Measurements from ENCODE around the gene DCTN3. TPM values are rescaled to one million over a fixed set of nuclear protein-coding genes. Genes with fewer than 3 reads are reported as not detected.

The DCTN3 gene
- total RNA-seq: 78.6 TPM

GRCh38 chr9:34620061-34620994 lies at the start of gene DCTN3:
TSS of gene DCTN3 (minus strand) at chr9:34620495. CDS start at chr9:34620464, 31 bp downstream.
- intact Hi-C loops (cut with DNase I): no loop called here
- DNase-seq (ENCODE audit: extremely low spot score in 2 of 2): peak in 1 of 2 donors; percentile 95
- Histone ChIP-seq H3K27ac (peak within 1 kb of the TSS; percentile 54), H3K36me3 (peaks cover 0 to 32% of the 10 kb centered on the region in 2 donors), H3K4me1 (peaks cover 28% of the 10 kb centered on the region), H3K27me3 (peaks cover 12% of the 10 kb centered on the region), H3K4me3 (peak within 1 kb of the TSS; percentile 68 to 81), H3K9me3 (no peaks in the 10 kb centered on the region)
- TF ChIP-seq POLR2A (IDR thresholded peaks at IDR 0.05) (no peak), CTCF (IDR thresholded peaks at IDR 0.05) (peak in 1 of 3 experiments; percentile 23), POLR2AphosphoS5 (IDR thresholded peaks at IDR 0.05; ENCODE audit: insufficient read depth in 1 of 2, low read depth in 1 of 2) (peak; percentile 67 to 91)

DNA sequence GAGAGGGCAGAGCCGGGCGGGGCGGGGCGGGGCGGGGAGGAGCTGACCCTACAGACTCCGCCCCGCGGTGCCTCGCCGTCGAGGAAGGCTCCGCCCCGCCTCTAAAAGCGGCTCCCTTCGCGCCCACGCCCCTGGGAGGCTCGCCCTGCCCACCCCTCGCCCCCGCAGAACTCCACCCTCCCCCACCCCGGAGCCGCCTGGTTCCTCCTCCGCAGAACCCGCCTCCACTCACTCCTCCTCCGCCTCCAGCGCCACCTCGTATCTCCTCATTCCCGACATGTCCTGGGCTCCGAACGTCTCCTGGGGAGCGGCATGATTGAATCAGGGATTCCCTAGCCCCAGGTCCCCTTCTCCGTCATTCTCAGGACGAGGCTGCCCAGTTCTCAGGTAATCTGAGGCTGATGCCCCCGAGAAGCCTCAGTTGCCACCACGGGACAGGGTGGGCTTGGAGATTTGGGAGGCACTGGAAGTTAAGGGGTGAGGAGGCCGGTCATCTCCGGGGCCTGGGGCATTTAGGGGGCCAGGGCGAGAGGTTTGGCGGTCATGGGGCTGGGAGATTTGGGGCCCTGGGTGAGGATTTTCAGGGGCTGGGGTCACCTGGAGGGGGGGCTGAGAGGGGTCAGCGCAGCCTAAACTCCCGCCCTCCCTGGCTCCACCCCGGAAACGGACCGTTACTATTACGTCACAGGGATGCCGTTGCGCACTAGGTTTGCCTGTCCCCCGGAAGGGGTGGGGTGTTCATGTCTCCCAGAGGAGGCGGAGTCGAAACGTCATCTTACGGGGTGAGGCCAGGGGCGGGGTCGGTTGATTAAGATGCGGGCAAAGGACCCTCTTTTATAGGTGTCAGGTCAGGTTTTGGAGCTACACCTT lies 45.3 kb upstream of the DCTN3 start:
- intact Hi-C loops (cut with DNase I): no loop called here

DNA sequence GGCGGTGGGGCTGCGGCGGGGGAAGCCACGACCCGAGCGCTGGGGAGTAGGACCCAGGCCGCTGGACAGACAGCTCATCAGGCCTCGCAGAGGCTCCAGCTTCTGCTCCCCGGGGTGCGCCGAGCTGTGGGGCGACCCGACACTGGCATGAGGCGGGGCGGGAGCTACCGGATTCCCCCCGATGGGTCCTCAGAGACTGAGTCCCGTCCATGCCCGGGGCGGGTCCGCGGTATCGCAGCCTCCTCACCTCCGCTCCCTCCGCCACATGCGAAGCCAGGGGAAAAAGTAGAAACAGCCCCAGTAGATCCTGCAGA lies 44.7 kb upstream of the DCTN3 start:
- no peak for DNase-seq (ENCODE audit: extremely low spot score in 2 of 2)
- Histone ChIP-seq H3K4me3 (peak overlapping the region; percentile 47 to 79), H3K27ac (peak overlapping the region; percentile 99), H3K9me3 (no peaks in the 10 kb centered on the region), H3K36me3 (no peaks in the 10 kb centered on the region), H3K4me1 (peaks cover 27% of the 10 kb centered on the region), H3K27me3 (no peaks in the 10 kb centered on the region)
- intact Hi-C loops (cut with DNase I): no loop called here
- TF ChIP-seq POLR2A (IDR thresholded peaks at IDR 0.05): peak in 1 of 2 donors; percentile 39
- no peak for TF ChIP-seq POLR2AphosphoS5 (IDR thresholded peaks at IDR 0.05; ENCODE audit: insufficient read depth in 1 of 2, low read depth in 1 of 2)
- TF ChIP-seq CTCF (IDR thresholded peaks at IDR 0.05): peak in 2 of 3 experiments; percentile 14 to 18

More for the DNA sequence above, 45.3 kb upstream of the DCTN3 start:
- H3K27me3 ChIP-seq: no peaks in the 10 kb centered on the region
- no peaks in the 10 kb centered on the region for H3K36me3 ChIP-seq
- no peaks in the 10 kb centered on the region for H3K9me3 ChIP-seq
- DNase-seq (ENCODE audit: extremely low spot score in 2 of 2): peak in 1 of 2 donors; percentile 98
- peak overlapping the region; percentile 47 to 79 for H3K4me3 ChIP-seq
- H3K4me1 ChIP-seq: peaks cover 27% of the 10 kb centered on the region
- H3K27ac ChIP-seq: peak overlapping the region; percentile 99
- TF ChIP-seq POLR2AphosphoS5 (IDR thresholded peaks at IDR 0.05; ENCODE audit: insufficient read depth in 1 of 2, low read depth in 1 of 2): peak; percentile 66 to 96
- peak in 1 of 2 donors; percentile 83 for TF ChIP-seq POLR2A (IDR thresholded peaks at IDR 0.05)
- TF ChIP-seq CTCF (IDR thresholded peaks at IDR 0.05): no peak

GRCh38 chr9:34664281-34665066 lies 44.2 kb upstream of the DCTN3 start:
- no peaks in the 10 kb centered on the region for H3K36me3 ChIP-seq
- no peaks in the 10 kb centered on the region for H3K9me3 ChIP-seq
- H3K4me3 ChIP-seq: peak overlapping the region; percentile 47 to 79
- H3K27me3 ChIP-seq: no peaks in the 10 kb centered on the region
- TF ChIP-seq CTCF (IDR thresholded peaks at IDR 0.05) (peak; percentile 48 to 56 (median 54)), POLR2A (IDR thresholded peaks at IDR 0.05) (no peak), POLR2AphosphoS5 (IDR thresholded peaks at IDR 0.05; ENCODE audit: insufficient read depth in 1 of 2, low read depth in 1 of 2) (no peak)
- H3K4me1 ChIP-seq: peaks cover 27% of the 10 kb centered on the region
- H3K27ac ChIP-seq: peak overlapping the region; percentile 99
- intact Hi-C loops (cut with DNase I): no loop called here
- no peak for DNase-seq (ENCODE audit: extremely low spot score in 2 of 2)

Measured in vagina (tissue), 2 donors.